ENCODE data around the gene ARHGEF2. TPM values are rescaled to one million over a fixed set of nuclear protein-coding genes. Genes with fewer than 3 reads are reported as not detected.

The ARHGEF2 gene

GRCh38 chr1:155899683-155900082 lies 78.7 kb downstream of the ARHGEF2 start:
- no peak overlapping the region for H3K27ac ChIP-seq (replicated peaks)
- no peak overlapping the region for H3K4me3 ChIP-seq (replicated peaks; ENCODE audit: insufficient read depth, low read length)
- TF ChIP-seq, protein P1, sequence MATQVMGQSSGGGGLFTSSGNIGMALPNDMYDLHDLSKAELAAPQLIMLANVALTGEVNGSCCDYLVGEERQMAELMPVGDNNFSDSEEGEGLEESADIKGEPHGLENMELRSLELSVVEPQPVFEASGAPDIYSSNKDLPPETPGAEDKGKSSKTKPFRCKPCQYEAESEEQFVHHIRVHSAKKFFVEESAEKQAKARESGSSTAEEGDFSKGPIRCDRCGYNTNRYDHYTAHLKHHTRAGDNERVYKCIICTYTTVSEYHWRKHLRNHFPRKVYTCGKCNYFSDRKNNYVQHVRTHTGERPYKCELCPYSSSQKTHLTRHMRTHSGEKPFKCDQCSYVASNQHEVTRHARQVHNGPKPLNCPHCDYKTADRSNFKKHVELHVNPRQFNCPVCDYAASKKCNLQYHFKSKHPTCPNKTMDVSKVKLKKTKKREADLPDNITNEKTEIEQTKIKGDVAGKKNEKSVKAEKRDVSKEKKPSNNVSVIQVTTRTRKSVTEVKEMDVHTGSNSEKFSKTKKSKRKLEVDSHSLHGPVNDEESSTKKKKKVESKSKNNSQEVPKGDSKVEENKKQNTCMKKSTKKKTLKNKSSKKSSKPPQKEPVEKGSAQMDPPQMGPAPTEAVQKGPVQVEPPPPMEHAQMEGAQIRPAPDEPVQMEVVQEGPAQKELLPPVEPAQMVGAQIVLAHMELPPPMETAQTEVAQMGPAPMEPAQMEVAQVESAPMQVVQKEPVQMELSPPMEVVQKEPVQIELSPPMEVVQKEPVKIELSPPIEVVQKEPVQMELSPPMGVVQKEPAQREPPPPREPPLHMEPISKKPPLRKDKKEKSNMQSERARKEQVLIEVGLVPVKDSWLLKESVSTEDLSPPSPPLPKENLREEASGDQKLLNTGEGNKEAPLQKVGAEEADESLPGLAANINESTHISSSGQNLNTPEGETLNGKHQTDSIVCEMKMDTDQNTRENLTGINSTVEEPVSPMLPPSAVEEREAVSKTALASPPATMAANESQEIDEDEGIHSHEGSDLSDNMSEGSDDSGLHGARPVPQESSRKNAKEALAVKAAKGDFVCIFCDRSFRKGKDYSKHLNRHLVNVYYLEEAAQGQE (IDR thresholded peaks at IDR 0.05; ENCODE audit: insufficient replicate concordance, low read depth), result no peak
- TF ChIP-seq GABPA (IDR thresholded peaks at IDR 0.05; ENCODE audit: low read depth), result no peak
- TF ChIP-seq POLR2AphosphoS5 (IDR thresholded peaks at IDR 0.05; ENCODE audit: low read depth), result no peak
- TF ChIP-seq, protein P2, sequence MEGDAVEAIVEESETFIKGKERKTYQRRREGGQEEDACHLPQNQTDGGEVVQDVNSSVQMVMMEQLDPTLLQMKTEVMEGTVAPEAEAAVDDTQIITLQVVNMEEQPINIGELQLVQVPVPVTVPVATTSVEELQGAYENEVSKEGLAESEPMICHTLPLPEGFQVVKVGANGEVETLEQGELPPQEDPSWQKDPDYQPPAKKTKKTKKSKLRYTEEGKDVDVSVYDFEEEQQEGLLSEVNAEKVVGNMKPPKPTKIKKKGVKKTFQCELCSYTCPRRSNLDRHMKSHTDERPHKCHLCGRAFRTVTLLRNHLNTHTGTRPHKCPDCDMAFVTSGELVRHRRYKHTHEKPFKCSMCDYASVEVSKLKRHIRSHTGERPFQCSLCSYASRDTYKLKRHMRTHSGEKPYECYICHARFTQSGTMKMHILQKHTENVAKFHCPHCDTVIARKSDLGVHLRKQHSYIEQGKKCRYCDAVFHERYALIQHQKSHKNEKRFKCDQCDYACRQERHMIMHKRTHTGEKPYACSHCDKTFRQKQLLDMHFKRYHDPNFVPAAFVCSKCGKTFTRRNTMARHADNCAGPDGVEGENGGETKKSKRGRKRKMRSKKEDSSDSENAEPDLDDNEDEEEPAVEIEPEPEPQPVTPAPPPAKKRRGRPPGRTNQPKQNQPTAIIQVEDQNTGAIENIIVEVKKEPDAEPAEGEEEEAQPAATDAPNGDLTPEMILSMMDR (IDR thresholded peaks at IDR 0.05; ENCODE audit: insufficient read depth, low read length), result no peak
- no peak for TF ChIP-seq SPI1 (IDR thresholded peaks at IDR 0.05; ENCODE audit: borderline replicate concordance, low read depth)
- DNase-seq (ENCODE audit: low read depth in 1 of 2, low spot score in 1 of 2), result no peak
- no peaks in the 10 kb centered on the region for H3K27me3 ChIP-seq (ENCODE audit: insufficient read depth, poor library complexity, severe bottlenecking)

DNA sequence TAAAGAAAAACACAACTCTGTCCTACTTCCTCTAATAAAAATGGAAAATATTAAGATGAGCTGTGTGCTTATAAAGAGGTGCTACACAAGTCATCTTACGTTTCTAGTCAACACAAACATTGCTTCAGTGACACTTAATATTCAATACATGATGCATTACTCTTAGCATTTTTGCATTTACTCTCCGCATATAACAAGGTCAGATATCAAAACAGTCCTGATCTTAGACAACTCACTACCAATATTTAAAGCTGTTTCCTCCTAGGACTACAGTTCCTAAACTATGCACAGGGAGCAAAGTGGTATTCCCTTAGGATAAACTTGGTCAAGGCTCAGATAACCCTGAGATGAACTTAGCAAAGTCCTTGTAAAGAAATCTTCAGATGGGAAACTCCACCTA lies 79.5 kb downstream of the ARHGEF2 start:
- no peaks in the 10 kb centered on the region for H3K27me3 ChIP-seq (ENCODE audit: insufficient read depth, poor library complexity, severe bottlenecking)
- TF ChIP-seq GABPA (IDR thresholded peaks at IDR 0.05; ENCODE audit: low read depth) (no peak), SPI1 (IDR thresholded peaks at IDR 0.05; ENCODE audit: borderline replicate concordance, low read depth) (no peak), POLR2AphosphoS5 (IDR thresholded peaks at IDR 0.05; ENCODE audit: low read depth) (no peak)
- TF ChIP-seq, protein P2 (IDR thresholded peaks at IDR 0.05; ENCODE audit: insufficient read depth, low read length), result no peak
- TF ChIP-seq, protein P1 (IDR thresholded peaks at IDR 0.05; ENCODE audit: insufficient replicate concordance, low read depth), result no peak
- no peak for DNase-seq (ENCODE audit: low read depth in 1 of 2, low spot score in 1 of 2)
- no peak overlapping the region for H3K27ac ChIP-seq (replicated peaks)
- no peak overlapping the region for H3K4me3 ChIP-seq (replicated peaks; ENCODE audit: insufficient read depth, low read length)

- Histone ChIP-seq H3K27me3 (ENCODE audit: insufficient read depth, poor library complexity, severe bottlenecking) (no peaks in the 10 kb centered on the region), H3K27ac (replicated peaks) (no peak overlapping the region), H3K4me3 (replicated peaks; ENCODE audit: insufficient read depth, low read length) (no peak overlapping the region)
- no peak for DNase-seq (ENCODE audit: low read depth in 1 of 2, low spot score in 1 of 2)
- TF ChIP-seq, protein P1 (IDR thresholded peaks at IDR 0.05; ENCODE audit: insufficient replicate concordance, low read depth), result no peak
Measured at GRCh38 chr1:155897746-155898145, 80.6 kb downstream of the ARHGEF2 start.

Small RNAs within 50 kb of the gene (microRNA-seq; reads per million reads assigned to microRNA genes)
- not detected for gene MIR6738
